Hematopoietic multipotent progenitor cell treated with erythropoietin and hydrocortisone succinate and interleukin-3 and kit ligand, for 8 days (in vitro differentiated cells): ENCODE data around the gene ADAM19.
A peak's percentile ranks its signal among the peaks of the same experiment; 100 is the strongest.

Experiments
- DNase-seq: peaks from one replicate; pipeline ENCODE4 v3.0.0-alpha.2; 2015

The ADAM19 gene

DNA sequence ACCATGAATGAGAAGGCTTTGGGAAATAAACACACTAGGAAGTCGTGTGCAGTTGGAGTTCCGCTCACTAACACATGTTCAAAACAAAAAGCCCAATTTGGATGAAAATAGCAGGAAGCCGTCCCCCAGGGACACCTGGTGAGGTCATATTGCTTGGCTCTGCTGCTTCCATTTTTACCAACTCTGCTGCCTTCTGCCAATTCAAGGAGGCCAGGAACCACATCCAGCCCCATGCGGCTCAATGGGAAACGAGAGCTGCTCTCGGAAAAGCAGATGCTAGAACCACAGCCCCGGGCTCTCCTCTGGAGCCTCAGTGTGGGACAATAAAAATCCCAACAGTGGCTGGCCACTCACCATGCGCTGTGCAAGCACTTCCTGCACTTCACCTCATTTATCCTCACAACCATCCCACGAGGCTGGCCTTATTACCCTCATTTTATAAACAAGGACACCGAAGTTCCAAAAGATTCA, 13.4 kb downstream of the ADAM19 start:
- DNase-seq, result no peak

DNA sequence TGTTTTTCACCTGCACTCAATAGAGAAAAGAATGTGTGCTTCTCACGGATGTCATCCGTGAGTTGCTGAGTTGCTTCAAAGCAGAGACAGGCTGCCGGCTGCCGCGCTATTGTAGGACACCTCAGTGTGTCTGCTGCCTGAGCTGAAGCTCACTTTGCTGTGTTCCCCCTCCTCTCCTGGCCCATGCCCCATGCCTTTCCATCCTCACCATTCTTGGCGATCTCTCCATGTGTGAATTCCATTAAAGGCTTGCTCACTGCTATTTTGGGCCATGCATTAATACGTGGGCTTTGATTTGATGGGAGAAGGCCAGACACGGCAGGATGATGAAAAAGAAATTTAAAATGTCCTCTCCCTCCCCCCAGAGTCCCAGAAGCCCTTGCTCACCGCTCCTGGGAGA, 14.5 kb downstream of the ADAM19 start:
- DNase-seq, result no peak

DNA sequence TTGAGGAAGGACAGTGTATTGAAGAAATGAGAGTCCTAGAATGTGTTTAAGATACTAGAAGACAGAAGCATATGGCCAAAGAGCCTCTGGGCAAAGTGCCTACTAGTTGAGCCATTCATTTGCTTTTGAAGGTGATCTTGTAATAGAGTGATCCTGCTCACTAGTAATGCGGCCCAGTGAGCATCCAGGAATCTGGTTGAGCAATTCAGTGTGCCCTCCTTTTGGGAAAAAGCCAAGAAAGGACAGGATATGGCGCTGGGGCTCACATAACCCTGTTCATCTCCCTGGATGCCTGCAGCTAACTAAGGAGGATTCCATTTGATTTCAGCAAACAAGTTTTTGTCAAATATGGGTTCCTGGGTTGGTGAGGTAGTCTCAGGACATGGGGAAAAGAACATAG, 16.3 kb downstream of the ADAM19 start:
- DNase-seq, result no peak

DNA sequence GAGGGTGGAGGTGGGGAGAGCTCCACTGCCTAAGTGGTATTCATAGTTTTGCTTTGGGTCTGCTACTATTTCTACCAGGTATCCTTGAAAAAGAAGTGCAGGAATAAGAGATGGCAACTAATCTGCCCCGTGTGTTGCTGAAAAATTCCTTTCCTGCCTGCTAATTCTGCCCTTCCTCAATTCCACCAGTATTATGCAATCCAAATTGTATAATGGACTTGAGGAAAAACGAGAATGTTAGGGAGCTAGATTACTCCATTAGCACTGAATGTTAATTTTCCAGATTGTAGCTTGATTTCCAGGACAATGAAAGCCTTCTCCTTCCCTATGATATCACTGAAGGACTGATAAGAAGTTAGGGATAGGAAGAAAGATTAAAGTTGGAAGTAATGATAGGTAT, 16.9 kb downstream of the ADAM19 start:
- no peak for DNase-seq

DNA sequence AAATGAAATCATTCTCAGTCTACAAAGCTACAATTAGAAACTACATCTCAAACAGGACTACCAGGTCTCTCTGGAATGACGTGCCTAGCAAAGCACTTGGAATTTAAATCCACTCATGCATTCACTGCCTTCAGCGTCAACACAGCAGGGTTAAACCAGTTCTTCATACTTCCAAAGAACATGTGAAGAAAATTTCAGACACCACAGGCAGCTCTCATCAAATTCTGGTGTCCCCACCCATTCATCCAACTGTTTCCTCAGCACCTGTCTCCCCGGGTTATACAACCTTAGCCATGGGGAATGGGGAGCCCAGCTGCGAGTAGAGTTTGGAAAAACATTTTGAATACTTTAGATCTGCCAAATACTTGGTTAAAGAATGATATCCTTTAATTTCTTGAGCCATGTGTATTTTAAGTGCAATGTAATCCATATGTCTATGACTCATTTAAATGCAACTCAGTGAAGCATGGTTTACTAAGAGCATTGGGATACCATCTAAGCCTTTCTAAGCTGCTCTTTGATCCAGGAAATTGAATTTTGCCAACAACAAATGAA, 17.5 kb downstream of the ADAM19 start:
- DNase-seq, result no peak

DNA sequence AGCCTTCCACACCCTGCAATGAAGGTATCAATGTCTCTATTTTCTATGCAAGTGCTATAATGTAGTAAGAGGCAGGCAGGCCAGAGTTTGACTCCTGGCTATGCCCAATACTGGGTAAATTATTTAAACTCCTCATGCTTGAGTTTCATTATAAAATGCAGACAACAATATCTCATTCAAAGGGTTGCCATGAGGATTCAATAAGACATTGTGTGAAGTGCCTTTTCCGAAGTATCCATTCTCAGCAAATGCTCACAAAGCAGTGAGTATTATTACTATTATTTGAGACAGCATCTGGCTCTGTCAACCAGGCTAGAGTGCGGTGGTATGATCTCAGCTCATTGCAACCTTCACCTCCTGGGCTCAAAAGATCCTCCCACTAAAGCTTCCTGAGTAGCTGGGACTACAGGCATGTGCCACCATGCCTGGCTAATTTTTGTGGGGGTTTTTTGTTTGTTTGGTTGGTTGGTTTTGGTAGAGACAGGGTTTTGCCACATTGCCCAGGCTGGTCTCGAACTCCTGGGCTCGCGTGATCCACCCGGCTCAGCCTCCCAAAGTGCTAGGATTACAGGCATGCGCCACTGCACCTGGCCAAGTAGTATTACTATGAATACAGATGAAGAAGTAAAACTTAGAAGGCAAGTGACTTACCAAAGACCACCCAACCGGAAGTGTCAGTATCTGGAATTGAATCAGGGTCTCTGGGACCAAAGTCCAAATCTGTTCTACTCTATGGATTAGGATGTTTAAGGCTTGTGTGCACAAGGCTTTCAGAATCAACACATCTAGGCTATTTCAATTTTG, 18.8 kb downstream of the ADAM19 start:
- no peak for DNase-seq

DNA sequence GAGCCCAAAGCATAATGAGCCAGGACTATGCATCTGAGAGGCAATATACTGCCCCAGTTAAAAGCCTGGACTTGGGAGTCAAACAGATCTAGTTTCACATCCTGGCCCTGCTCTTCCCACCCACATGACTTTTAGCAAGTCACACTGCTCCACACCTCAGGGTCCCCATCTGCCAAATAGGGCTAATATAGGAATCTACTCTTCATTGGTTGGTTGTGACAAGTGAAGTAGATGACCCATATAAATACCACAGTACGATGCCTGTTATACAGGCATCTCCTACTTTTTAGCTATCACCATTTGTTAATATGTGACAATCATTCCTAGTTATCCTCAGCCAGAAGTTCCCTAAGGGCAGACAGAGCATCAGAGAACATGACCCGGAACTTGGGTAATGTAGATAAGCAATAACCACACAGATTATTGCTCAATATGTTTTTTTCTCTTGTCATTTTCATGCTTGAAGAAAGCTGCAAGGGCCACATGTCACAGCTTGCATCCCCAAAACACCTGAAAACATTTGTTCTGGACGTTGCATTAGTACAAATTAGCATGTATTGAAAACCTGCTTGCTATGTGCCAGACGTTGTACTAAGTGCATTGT, 20.4 kb downstream of the ADAM19 start:
- DNase-seq, result peak; percentile 6

DNA sequence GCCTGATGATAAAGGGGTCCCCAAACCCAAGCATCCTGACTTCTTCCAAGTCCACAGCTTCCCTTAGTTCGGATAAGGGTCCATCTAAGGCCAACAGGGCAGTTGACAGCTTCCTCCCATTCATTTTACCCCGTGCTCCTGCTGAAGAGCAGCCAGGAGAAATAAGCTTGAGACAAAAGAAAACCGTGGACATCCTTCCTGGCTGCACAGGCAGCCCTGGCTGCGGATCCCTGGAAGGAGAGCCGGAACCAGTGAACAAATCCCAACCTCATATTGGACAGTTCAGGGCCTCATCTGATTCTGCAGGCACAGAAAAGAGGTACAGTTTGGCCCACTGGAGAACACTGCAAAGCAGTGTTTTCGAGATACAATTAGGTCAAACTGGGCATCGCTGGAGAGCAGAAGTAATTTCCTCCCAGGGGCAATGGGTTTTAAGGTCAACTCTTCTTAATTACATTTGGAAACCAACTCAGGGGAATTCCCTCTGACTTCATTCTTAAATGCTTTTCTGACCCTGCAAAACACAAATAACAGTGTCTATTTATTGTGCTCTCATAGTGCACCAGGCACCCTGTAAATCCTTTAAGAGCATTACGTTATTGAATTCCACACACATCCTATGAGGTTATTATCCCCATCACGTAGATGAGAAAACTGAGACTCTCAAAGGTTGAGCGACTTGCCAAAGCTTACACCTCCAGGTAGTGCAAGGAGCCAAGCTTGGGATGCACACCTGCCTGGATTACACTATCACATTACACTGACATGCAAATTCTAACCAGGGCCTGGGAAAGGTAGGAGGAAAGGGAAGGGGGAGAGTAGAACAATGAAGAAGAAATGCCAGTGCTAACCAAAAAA, 21.2 kb downstream of the ADAM19 start:
- DNase-seq, result no peak

DNA sequence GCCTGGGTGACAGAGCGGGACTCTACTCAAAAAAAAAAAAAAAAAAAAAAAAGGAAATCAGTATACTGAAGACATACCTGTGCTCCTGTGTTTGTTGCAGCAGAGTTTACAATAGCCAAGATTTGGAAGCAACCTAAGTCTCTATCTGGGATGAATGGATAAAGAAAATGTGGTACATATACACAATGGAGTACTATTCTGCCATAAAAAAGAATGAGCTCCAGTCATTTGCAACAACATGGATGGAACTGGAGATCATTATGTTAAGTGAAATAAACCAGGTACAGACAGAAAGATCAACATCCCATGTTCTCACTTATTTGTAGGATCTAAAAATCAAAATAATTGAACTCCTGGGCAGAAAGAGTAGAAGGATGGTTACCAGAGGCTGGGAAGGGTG, 22.9 kb downstream of the ADAM19 start:
- no peak for DNase-seq

DNA sequence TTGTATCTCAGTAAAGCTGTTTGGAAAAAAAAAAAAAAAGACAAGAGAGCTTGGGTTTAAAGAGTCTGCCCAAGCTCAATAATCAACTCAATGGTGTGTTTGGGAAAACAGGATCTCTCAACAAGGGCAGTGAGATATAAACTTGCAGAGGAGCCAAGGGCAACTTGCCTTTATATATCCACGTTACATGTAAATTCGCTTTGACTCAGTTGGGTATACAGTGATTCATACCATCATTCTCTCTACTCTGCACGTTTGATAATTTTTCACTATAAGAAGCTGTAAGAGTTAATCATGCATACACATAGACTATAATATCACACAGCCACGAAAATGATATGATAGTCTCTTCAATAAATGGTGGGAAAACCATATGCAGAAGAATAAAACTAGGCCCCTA, 24.9 kb downstream of the ADAM19 start:
- DNase-seq, result no peak

DNA sequence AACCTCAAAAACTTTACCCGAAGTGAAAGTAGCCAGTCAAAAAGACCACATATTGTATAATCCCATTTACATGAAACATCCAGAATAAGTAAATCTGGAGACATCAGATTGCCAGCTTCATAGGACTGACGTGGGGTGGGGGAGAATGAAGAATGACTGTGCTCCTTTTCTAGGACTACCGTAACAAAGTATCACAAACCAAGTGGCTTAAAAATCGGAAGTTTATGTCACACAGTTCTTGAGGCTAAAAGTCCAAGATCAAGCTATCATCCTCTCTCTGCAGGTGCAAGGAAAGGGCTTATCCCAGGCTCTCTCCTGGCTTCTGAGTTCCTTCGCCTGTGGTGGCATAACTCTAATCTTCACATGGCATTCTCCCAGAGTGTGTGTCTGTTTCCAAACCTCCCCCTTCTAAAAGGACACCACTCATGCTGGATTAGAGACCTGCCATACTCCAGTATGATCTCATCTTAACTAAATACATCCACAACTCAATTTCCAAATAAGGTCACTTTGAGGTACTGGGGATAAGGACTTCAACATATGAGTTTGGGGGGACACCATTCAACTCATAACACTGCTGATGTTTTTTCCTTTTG, 25.5 kb downstream of the ADAM19 start:
- no peak for DNase-seq

DNA sequence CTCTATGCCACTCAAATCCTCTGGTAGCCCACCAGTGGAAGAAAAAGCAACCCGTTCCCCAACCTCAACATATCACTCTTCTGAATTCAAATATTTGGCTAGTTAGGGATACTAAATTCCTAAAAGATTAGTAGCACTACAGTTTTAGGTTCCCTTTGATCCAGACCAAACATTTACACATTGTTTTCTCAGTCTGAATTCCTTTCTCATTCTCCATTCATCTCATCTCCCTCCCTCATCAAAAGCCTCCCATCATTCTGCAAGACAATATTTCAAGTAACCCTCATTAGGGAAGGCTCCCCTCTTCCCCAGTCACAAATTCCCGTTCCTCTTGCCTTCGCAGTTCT, 26.3 kb downstream of the ADAM19 start:
- DNase-seq, result no peak

DNA sequence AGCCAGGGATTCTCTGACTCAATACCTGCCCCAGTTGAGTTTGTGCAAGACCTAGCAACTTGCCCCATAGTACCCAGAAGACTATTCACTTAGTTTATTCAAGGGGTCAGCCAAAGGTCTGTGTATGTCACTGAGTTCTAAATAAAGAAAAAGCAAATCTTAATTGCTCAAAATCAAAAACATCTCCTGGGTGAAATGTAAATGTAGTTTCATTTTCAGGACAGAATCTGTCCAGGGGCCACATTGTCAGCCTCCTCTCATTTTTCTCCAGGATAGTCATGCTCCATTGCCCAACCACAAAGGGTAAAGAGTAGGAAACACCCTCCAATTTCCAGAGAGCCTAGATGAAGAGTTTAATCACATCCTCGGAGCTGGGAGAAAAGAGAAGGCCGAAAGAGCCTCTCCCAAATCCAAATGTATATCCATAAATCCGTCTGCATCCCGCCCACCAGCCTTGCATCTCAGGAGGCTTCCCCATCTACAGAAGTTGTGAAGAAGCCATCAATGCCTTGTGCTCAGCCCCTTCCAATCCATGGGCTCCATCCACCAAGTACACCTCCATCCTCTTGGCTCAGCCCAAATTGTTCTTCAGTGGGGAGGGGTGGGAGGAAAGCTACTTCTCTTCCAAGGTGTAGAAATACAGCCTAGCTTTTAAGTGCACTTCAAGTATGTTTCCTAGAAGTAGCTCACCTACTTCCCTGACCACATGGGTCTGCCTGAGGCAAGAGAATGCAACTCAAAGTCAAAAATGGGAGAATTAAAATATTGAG, 26.9 kb downstream of the ADAM19 start:
- no peak for DNase-seq

DNA sequence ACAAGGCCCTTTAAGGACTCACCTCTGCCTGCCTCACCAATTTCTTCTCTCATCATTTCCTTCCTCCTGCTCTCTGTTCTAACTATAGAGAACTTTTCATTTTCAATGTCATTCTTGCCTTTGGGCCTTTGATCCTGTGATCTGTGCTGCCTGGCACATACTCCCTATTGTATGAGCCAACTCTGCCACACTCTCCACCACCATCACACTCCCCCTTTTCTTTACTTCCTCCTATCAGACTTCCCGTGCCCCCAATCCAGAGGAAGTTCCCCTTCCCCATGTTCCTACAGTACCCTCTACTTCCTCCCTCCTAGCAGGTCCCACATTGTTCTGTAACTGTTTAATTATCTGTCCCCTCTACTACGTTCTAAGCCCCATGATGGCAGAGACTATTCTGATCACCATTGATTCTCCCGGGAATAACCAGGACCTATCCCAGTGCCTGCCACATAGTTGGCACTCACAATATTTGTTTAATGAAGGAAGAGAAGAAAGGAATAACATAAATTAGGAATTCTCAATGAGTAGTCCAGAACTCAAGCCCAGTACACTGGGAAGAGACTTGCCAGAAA, 27.5 kb downstream of the ADAM19 start:
- no peak for DNase-seq

DNA sequence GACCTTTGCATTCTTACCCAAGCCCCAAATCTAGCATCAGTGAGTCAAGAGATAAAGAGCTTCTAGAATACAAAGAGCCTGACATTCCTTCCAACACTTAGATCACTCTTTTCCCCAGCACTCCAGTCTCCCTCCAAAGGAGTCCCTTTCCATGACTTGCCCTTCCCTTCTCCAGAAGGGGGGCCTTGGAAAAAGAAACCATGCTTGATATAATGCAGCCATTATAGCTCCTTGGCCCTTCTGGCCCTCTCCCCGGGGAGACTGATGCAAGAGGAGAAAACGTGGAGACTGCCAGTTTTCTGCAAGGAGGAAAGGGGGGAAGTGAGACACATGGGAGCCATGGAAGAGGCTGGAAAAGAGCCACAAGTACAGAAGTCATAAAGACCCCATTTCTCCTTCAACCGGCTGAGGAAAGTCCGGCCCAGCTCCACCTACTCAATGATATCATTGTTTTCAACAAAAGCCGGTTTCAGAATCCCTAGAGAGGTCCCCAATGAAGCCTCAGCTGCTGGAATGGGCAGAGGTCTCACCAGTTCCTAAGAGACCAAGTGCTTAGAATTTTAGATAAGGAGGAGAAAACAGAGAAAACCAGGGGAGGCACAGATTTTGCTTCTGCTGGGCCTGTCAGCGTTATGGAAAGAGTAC, 29.0 kb downstream of the ADAM19 start:
- no peak for DNase-seq

DNA sequence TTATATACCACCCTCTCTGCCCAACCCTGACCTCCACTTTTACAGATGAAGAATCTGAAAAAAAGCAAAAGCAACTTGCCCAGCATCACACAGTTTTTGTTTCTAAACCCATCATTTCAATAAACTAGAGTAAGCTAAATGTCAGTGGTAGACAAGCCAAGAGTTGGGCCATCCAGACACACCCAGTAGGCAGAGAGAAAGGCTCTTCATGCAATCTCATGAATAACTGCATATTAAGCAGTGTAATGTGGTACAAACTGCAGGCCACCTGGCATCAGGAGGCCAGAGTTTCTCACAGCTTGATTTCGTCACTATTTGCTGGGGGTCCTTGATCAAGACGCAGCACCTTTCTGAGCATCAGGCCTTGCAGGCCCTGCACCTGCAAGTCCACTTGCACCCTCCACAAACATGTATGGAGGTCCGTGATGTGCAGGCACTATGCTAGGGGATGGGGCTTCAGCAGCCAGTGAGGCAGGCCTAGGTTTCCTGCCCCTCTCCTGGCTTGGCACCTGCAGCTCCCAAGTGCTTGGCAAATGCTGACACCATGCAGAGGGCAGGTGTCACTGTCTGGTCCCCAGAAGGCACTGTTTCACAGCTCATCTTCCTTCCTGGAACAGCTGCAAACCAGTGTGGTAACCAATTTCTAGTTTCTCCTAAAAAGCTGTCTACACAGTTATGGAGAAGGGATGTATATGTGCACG, 29.8 kb downstream of the ADAM19 start:
- no peak for DNase-seq

DNA sequence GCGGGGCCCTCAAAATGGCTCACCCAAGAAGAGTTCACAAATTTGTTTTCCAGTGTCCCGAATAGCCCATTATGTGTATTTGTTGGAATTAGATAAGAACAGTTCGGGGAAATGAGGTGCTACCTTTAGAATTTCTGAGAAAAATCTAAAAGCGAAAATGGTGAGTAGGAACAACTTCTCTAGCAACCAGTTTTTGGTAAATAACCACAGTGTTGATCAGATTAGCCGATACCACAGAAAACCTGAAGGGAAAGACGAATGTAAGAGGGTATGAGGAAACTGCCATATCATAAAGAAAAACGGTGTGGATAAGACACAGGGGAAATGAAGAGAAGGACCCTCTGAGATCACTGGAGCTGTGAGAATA, 31.0 kb downstream of the ADAM19 start:
- peak; percentile 44 for DNase-seq

DNA sequence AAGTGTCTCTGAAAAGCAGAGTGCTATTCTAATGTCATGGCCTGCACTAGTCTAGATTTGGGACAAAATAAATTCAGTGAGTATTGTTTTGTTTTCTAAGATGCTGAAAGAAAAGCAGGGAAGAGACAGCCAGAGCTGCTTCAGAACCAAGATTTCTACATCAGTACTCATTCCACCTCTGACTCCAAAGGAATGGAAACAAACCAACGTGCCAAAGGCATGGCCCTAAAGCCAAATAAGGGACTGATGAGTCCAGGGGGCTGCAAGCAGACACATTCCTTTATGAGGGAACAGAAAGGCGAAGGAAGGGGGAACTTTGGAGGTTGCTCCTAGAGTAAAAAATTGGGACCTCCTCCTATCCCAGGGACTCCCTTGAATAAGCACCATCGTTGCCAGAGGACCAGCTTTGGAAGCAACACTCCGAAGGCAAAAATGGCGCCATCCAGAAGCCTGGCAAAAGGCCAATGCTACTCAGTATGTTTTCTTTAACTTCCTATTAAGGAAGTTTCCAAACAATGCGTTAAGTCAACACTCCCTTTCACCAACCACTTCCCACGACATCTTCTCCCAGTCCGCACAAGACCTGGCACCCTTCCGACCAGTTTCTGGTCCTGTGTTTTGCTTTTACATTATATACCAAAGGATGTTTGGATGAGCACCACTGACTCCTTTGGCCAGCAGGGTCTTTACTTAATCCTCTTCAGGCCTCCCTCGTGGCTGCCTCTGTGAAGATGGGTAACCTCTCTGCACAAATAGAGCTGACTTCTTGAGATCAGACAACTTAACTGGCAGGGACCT, 31.6 kb downstream of the ADAM19 start:
- no peak for DNase-seq

DNA sequence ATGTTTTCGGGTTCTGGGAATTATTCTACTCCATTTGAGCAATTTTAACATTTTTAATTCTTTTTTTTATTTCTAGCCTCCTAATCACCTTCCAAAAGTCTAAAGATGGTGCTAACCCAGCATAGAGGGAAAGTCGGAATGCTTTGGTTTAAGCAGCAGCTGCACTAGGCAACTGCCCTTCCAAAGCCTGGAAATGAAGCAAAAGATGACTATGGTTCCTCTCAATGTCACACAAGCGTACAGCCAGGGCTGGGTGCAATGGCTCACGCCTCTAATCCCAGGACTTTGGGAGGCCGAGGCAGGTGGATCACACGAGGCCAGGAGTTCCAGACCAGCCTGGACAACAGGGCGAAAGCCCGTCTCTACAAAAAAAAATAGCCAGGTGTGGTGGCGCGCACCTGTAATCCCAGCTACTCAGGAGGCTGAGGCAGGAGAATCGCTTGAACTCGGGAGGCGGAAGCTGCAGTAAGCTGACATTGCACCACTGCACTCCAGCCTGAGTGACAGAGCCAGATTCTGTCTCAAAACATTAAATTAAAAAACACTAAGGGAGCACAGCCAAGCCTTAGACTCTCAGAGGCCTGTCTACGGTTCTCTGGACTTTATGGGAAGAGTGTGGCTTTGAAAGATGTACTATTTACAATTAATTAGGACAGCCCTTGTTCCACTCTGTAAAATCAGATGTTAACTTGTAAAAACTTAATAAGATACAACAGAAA, 33.1 kb downstream of the ADAM19 start:
- DNase-seq, result no peak
